HFFc6 (cell line): ENCODE measurements around the gene COX4I1. TPM values are rescaled to one million over a fixed set of nuclear protein-coding genes. Genes with fewer than 3 reads are reported as not detected.

Experiments
- DNase-seq: peaks from one replicate; pipeline ENCODE4 v3.0.0-alpha.2; 2018
- H3K27ac Mint-ChIP-seq: 2 replicates; pipeline ENCODE4 v1.8.0; 2020; ENCODE audit warnings: mild to moderate bottlenecking, mixed read lengths
- H3K27me3 Mint-ChIP-seq: 2 replicates; pipeline ENCODE4 v1.8.0; 2021; ENCODE audit warnings: mild to moderate bottlenecking, moderate library complexity, mixed read lengths; ENCODE audit not compliant: insufficient read depth
- H3K36me3 Mint-ChIP-seq: 2 replicates; pipeline ENCODE4 v1.8.0; 2021; ENCODE audit warnings: low read depth, mixed read lengths
- H3K4me1 Mint-ChIP-seq: 2 replicates; pipeline ENCODE4 v1.8.0; 2020; ENCODE audit warnings: low read depth, mixed read lengths
- H3K4me3 Mint-ChIP-seq: 2 replicates; pipeline ENCODE4 v1.8.0; 2020; ENCODE audit warnings: mild to moderate bottlenecking, moderate library complexity, mixed read lengths
- H3K9me3 Mint-ChIP-seq: 2 replicates; pipeline ENCODE4 v1.8.0; 2020; ENCODE audit warnings: mild to moderate bottlenecking, mixed read lengths
- total RNA-seq, 6 experiments: library from RNA; stranded (reverse); fragmentation: NEBNext Ultra II Directional; extraction: Animal tissue kit (Norgen Biotek cat#: 25700); gene quantifications; 2 replicates in 1 of 6; 3 replicates in 5 of 6; pipeline ENCODE4 v1.2.3, GENCODE V29; 2021
- TF ChIP-seq, protein P1 (sequence below): fragments of 200-600 bp; sonication (generic); IDR thresholded peaks from 2 replicates; pipeline ENCODE4 v1.5.0; 2021; ENCODE audit warnings: antibody characterized with exemption, mild to moderate bottlenecking

The COX4I1 gene
- total RNA-seq, 6 experiments from 2014 or later, result 427 to 518 (median 497) TPM

DNA sequence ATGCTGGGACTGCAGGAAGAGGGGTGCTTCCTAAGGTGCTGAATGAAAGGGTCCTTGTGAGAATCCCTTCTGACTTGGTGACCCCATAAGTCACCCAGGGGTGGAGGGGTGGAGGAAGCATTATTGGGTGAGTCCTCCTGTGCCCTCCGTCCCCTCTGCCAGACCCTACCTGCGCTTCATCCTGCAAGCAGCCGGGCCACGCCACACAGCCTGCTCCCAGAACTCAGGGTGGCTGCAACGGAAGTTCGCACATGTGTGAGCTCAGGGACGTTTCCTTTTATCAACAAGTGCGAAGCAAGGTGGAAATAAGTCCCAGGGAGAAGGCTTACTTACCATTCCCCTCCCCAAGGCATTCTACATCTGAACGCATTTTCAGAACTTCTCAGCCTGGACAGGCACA, 40.9 kb downstream of the COX4I1 start:
- Mint-ChIP-seq H3K27me3 (peaks cover 66% of the 10 kb centered on the region), H3K4me1 (no peaks in the 10 kb centered on the region), H3K36me3 (no peaks in the 10 kb centered on the region), H3K27ac (no peak overlapping the region), H3K4me3 (no peak overlapping the region), H3K9me3 (peaks cover 7% of the 10 kb centered on the region; the same call in 1 of the 2 replicates)
- DNase-seq, result no peak
- TF ChIP-seq, protein P1, sequence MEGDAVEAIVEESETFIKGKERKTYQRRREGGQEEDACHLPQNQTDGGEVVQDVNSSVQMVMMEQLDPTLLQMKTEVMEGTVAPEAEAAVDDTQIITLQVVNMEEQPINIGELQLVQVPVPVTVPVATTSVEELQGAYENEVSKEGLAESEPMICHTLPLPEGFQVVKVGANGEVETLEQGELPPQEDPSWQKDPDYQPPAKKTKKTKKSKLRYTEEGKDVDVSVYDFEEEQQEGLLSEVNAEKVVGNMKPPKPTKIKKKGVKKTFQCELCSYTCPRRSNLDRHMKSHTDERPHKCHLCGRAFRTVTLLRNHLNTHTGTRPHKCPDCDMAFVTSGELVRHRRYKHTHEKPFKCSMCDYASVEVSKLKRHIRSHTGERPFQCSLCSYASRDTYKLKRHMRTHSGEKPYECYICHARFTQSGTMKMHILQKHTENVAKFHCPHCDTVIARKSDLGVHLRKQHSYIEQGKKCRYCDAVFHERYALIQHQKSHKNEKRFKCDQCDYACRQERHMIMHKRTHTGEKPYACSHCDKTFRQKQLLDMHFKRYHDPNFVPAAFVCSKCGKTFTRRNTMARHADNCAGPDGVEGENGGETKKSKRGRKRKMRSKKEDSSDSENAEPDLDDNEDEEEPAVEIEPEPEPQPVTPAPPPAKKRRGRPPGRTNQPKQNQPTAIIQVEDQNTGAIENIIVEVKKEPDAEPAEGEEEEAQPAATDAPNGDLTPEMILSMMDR, result no peak

DNA sequence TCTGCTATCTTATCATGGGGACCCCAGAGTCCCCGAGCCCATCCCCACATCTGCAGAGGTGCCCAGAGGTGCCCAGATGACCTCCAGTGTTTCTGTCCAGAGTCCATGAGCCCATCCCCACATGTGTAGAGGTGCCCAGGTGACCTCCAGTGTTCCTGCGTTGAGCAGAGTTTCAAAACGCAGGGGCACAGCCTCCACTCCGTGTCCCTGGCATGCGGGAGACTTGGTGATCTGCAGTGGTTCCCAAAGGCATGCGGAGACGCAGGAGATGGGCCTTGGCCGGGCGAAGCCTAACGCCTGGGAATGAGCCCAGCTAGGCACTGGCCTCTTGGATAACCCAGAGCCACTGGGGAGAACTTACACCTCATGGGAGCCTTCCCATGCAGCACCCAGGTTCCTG, 41.3 kb downstream of the COX4I1 start:
- no peaks in the 10 kb centered on the region for H3K4me1 Mint-ChIP-seq
- peaks cover 65% of the 10 kb centered on the region for H3K27me3 Mint-ChIP-seq
- H3K36me3 Mint-ChIP-seq, result no peaks in the 10 kb centered on the region
- DNase-seq, result no peak
- H3K4me3 Mint-ChIP-seq, result no peak overlapping the region
- no peak overlapping the region for H3K27ac Mint-ChIP-seq
- TF ChIP-seq, protein P1, result no peak
- peaks cover 7% of the 10 kb centered on the region; the same call in 1 of the 2 replicates for H3K9me3 Mint-ChIP-seq

DNA sequence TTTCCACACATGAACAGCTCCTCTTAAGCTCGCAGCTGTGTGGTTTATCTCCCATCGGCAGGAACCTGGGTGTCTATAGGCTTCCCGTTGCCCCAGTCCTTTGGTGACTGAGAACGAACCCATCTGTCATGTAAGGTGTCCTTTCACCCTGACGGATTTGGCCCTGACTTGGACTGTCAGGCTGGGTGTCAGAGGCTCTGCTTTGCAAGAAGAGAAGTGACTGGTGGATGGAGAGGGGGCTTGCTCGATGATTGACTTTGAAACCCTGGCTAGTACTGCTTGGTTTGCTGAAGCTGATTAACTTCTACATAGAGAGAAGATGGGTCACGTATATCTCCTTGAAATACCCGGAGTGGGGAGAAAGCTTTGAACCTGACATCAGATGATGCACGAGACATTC, 42.9 kb downstream of the COX4I1 start:
- peaks cover 7% of the 10 kb centered on the region; the same call in 1 of the 2 replicates for H3K9me3 Mint-ChIP-seq
- H3K4me3 Mint-ChIP-seq, result no peak overlapping the region
- peaks cover 65% of the 10 kb centered on the region for H3K27me3 Mint-ChIP-seq
- no peaks in the 10 kb centered on the region for H3K4me1 Mint-ChIP-seq
- H3K27ac Mint-ChIP-seq, result no peak overlapping the region
- TF ChIP-seq, protein P1, result no peak
- H3K36me3 Mint-ChIP-seq, result no peaks in the 10 kb centered on the region
- no peak for DNase-seq

DNA sequence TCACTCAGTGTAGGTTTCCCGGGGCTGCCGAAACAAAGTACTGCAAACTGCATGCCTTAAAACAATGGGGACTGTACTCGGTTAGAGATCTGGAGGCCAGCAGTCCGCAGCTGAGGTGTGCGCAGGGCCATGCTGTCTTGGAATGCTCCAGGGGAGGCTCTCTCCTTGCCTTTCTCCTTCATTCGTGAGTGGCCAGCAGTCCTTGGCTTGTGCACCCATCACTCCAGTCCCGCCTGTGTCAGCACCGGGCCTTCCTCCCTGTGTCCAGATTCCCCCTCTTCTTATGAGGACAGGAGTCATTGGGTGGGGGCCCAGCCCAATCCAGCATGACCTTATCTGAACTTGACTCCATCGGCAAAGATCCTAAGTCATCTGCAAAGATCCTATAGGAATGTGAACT, 43.4 kb downstream of the COX4I1 start:
- Mint-ChIP-seq H3K36me3 (no peaks in the 10 kb centered on the region), H3K4me1 (no peaks in the 10 kb centered on the region), H3K9me3 (peaks cover 7% of the 10 kb centered on the region; the same call in 1 of the 2 replicates), H3K4me3 (no peak overlapping the region), H3K27ac (no peak overlapping the region), H3K27me3 (peaks cover 64% of the 10 kb centered on the region)
- no peak for DNase-seq
- TF ChIP-seq, protein P1, result no peak

DNA sequence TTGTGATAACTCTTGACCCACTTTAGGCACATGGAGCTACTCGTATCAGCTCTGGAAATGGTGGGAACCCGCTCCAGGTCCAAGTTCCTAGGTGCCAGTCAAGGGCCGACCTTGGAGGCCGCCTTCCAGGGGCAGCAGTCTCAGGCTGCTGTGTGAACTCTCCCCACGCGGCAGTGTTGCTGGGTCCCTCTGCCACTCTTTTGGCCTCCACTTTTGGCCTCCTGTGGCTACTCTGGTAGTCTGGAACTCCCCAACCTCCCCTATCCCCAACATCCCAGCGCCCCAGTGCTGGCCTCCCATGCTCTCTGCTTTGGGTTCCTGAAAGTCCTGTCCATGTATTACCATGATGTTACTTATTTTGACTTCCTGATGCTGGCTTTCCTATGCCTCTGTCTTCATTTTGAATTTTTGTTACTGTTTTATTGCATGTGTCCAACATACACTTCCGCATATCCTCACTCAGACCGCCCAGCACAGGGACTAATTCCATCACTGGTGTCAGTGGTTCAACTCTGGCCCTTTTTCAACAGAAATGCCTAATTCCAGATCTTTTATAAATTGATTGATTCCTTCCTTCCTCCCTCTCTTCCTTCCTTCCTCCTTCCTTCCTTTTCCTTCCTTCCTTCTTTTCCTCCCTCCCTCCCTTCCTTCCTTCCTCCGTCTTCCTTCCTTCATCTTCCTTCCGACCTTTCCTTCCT, 44.1 kb downstream of the COX4I1 start:
- Mint-ChIP-seq H3K36me3 (no peaks in the 10 kb centered on the region), H3K27me3 (peaks cover 67% of the 10 kb centered on the region), H3K9me3 (peaks cover 7% of the 10 kb centered on the region; the same call in 1 of the 2 replicates)

More for the DNA sequence above, 44.1 kb downstream of the COX4I1 start:
- Mint-ChIP-seq H3K4me1 (no peaks in the 10 kb centered on the region), H3K27ac (no peak overlapping the region), H3K4me3 (no peak overlapping the region)
- TF ChIP-seq, protein P1, result no peak
- no peak for DNase-seq
